HG02981 (cell line): ENCODE measurements around the gene ERMP1.

Experiments
- ATAC-seq: cut with Tn5 transposase; IDR thresholded peaks from one replicate; pipeline ENCODE4 v1.9.1; 2021; ENCODE audit warnings: mild to moderate bottlenecking, moderate library complexity; ENCODE audit not compliant: unreplicated experiment

The ERMP1 gene

DNA sequence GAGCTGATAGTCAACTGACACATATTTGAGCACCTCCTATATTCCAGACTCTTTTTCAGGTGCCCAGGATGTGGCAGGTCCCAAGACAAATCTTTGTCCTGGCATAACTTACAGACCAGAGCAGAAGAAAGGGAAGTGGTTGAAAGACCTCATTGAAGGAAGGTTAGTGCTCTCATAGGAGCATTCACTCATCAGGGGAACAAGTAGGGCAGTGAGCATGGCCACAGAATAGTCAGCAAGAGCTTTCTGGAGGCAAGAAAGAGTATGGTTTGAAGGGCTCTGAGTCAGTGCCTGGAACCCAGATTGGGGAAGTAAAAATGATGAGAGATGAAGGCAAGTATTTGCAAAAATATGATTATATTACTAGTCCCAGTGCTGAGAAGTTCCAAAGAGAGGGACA lies 25.0 kb upstream of the ERMP1 start:
- no peak for ATAC-seq

DNA sequence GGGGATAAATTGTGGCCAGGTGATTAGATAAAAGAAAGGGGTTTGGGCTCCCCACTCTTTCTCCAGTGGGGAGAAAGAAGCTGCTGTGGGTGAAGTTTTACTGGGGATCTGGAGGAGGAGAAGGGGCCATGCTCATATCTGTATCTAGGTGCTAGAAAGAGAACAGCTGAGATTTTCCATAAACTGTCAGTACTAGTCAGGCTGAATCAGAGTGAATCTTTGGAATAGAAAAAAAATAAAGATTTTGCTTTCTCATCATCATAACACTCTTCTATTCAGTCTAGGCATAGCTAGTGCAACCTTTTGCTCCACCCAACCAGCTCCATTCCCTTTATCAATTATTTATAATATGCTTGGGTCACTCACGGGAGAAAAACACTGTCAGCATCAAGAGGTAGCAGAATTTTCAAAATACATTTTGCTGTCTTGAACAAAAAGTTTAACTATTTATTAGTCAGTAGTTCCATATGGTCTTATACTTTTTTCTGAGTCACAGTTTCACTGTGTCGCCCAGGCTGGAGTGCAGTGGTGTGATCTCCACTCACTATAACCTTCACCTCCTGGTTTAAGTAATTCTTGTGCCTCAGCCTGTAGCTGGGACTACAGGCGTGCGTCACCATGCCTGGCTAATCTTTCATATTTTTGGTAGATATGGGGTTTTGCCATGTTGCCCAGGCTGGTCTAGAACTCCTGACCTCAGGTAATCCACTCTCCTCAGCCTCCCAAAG lies 21.3 kb upstream of the ERMP1 start:
- ATAC-seq = no peak

DNA sequence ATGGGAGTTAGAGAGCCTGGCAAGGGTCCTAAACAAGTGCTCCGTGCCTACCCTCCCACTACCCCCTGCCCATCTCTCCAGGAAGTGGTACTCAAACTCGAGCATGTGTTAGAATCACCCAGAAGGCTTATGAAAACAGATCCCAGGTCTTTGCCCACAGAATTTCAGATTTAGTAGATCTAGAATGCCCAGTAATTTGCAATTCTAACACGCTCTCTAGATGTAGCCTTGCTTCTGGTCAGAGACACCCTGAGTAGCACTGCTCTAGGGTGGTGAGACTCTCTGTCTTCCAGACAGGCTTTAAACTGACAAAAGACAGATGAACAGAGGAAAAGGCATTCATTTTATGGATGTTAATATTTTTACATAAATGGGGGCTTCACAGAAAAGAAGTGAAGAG lies 20.7 kb upstream of the ERMP1 start:
- ATAC-seq = no peak

DNA sequence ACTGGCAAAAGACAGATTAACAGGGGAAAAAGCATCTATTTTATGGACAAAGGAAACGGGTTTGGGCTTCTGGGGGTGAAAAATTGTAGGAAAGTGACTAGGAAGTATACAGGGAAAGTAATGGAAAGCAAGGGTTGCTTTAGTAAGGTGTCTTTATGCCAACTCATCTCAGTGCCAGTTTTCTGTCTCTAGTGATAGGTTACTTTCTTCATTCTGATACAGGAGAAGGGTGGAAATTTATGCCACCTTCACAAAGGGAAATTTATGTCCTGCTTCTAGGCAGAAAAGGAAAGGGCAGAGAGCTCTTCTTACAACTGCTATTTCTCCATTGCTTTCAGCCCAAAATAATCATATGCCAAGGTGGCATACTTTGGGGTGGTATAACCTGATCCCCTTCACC lies 20.1 kb upstream of the ERMP1 start:
- ATAC-seq = no peak

DNA sequence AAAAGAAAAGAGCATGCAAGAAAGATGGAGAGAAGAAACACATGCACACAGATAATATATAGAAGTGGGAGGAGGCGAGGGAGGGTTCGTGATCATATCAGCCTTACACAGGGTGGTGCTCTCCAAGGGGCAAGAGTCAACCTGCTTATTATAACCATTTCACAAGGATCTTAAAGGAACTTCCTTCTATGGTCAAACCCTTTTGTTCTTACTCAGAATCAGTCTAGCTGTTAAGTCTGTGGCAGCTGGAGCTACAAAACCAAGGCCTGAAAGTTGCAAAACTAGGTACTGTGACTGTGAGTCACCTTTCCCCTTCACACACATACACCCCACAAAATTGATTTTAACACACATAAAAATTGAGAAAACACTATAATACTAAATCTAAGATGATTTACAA lies 18.5 kb upstream of the ERMP1 start:
- ATAC-seq = peak; percentile 84

DNA sequence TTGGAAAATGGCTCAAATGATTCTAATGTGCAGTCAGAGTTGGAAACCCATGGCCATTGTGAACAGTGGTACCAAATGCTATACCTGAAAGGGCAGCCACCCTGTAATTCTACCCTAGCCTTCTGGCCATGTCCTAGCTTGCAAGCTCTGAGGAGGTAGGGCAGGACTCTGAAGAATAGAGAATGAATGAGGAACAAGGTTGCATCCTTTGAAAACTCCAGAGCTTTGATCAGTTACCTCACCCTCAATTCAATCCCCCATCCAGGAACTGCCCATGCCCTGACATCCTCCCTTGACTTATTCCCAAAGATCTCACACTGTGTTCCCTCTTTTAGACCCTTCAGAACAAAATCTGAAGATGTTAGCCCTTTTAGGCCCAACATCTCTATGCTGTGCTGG lies 17.8 kb upstream of the ERMP1 start:
- ATAC-seq = no peak

DNA sequence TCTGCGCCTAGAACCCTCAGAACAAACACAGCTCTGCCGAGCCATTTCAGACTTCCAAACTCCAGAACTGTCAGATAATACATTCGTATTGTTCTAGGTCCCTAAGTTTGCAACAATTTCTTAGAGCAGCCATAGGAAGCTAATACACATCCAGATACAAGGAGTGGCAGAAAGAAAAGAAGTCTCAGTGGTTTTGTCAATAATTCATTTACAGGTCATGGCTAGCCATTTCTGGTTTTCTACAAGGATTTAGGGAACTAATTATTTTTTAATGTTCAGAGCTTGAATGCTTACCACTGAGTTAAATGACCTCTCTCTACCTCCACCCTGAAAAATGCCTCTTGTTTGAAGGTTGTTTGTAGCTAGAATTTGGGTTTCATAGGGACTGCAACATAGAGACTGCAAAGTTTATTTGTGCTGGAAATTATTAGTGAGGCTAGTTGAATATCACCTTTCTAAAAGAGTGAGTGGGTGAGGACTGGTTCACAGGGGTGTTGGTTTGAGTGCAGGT lies 15.5 kb upstream of the ERMP1 start:
- ATAC-seq = peak; percentile 32

DNA sequence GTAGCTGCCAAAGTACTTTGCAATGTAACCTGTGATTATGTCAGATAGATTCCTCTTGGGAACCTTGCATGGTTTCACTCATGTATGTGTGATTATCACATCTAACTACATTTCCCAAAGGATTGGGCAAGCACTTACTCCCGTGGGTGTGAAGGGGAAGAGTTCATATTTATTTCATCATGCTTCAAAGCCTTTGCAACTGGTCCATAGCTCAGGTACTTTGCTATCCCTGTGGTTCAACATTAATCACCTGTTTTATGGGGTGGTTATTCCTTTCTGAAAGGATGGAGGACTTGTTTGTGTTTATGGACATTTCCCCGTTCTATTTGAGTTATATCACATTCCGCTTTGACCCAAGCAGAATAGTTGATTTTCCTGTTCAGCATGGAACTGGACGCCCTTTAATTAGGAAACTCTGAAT lies 13.6 kb upstream of the ERMP1 start:
- ATAC-seq = no peak

DNA sequence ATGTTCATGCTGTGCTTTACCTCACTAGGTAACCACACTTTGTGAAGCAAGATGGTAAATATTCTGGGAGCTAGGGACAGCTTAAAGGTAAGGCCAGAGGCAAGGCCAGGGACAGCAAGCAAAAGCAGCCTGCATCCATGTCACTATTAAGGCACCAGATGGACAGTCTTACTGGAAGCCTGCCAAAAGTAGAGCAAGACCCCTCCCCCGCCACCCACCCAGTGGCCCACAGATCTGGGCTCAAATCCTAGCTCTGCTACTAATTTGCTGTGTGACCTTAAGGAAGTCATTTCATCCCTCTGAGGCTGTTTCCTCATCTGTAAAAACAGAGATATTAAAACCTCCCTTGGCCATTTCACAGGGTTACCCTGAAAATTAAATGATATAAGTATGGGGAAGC lies 13.2 kb upstream of the ERMP1 start:
- ATAC-seq = no peak

DNA sequence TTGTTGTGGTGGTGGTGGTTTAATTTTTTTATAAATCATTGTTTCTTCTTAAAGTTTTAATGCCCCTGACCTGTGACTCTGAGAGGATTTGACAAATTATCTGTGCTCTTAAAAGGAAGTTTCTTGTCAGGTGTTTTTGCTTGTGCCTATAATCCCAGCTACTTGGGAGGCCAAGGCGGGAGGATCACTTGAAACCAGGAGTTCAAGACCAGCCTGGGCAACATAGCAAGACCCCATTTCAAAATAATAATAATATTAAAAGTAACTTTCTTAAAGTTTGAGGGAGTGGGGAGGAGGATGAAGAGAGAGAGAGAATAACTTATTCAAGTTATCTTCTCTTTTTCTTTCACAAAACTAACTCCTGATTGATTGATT lies 12.2 kb upstream of the ERMP1 start:
- no peak for ATAC-seq

DNA sequence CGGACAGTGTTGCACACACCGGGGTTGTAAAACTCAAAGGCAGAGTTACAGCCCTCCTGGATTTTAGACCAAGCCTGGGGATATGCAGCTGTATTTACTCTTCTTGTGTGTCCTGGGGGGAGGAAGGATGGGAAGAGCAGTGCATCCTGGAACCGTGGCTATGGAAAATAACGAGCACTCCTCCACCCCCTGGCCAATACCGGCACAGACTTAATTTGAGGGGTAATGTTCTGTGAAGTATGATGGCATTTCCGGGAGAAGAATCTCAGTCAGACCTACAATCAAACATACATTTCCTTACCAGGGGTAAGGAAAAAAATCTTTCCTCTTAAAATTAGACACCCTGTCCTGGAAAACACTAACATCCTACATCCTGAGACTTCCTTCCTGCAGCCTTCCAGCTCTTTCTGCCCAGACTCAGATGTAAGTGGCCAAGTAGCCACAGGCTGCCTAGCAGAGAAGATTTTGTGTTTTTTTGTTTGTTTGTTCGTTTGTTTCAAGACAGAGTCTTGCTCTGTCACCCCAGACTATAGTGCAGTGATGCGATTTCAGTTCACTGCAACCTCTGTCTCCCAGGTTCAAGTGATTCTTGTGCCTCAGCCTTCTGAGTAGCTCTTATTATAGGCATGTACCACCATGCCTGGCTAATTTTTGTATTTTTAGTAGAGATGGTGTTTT lies 11.0 kb upstream of the ERMP1 start:
- no peak for ATAC-seq

DNA sequence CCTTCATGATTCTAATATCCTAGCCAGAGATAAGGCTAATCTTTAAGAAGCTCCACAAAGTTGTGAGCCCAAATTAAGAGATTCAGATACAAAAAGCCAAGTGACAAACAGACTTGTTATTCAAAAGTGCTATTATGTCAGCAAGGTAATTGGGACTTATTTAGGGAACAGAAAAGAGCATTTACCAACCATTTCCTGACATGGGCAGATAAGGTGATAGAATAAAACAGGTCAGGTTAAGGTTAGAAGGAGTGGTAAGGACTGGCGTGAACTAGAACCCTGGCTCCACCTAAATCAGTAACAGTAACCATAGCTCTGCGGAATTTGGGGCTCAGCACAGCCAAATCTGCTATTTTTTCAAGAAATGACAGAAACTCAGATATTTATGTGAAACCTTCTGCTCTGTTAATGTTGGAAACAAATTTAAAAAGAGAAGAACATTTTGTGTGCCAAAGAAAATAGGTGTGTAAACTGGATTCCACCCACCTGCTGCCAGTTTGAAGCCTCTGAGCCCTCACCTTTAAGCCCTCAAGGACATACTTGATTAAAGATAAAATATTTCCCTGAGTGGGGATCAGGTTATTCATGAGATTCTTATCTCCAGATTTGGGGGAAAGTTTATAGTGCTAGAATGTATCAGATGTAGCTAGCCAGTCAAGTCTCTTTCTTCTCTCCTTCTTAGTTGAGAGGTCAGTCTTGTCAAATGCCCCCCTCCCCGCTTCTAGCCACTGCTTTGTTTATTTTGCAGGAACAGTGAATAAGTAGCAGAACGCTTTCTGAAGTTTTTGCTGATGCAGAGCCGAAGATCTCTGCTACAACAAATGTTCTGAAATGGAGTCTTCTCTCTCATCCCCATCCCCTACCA lies 10.2 kb upstream of the ERMP1 start:
- ATAC-seq = no peak

DNA sequence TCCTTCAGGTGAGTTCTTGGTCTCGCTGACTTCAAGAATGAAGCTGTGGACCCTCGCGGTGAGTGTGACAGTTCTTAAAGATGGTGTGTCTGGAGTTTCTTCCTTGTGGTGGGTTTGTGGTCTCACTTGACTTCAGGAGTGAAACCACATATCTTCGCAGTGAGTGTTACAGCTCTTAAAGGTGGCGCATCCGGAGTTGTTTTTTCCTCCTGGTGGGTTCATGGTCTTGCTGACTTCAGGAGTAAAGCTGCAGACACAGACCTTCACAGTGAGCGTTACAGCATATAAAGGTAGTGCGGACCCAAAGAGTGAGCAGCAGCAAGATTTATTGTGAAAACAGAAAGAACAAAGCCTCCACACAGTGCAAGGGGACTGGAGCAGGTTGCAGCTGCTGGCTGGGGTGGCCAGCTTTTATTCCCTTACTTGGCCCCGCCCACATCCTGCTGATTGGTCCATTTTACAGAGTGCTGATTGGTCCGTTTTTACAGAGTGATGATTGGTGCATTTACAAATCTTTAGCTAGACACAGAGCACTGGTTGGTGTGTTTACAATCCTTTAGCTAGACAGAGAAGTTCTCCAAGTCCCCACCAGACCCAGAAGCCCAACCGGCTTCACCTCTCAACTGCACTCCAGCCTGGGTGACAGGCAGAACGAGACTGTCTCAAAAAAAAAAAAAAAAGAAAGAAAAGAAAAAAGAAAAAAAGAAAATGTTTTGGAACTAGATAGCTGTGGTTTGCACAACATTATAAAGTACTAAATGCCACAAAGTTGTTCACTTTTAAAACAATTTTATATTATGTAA lies 9.1 kb upstream of the ERMP1 start:
- ATAC-seq = no peak

DNA sequence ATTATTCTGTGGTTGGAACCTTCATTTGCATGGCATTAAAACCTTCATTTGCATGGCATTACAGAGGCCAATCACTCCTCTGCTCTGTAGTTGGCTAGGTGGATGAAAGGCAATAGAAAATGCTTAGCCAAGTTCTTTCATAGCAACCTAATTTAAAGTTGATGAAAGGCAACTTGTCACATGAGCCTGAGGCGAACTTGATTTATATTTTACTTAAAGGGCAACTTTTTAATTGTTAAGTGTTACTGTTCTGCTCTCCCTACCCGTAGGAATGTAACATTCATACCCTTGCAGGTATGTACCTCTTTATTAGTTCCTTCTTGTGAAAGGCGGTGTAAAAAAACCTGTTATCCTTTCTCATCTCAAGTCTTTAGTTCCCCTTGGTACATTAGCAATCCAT lies 7.9 kb upstream of the ERMP1 start:
- ATAC-seq = no peak

DNA sequence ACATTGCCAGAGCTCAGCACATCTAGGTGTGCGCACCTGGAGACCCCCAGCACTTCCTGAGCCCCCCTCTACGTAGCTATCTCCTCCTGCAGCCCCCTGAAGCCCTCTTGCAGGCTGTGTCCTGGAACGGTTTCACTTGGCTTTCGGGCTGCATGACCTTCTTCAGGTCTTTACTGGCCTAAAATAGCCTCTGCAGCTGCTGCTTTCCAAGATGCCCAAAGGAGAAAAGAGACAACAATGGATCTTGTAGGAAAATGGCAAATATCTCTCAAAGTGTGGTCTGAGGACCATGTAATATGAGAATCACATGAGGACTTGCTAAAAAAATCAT lies 6.6 kb upstream of the ERMP1 start:
- ATAC-seq = no peak

DNA sequence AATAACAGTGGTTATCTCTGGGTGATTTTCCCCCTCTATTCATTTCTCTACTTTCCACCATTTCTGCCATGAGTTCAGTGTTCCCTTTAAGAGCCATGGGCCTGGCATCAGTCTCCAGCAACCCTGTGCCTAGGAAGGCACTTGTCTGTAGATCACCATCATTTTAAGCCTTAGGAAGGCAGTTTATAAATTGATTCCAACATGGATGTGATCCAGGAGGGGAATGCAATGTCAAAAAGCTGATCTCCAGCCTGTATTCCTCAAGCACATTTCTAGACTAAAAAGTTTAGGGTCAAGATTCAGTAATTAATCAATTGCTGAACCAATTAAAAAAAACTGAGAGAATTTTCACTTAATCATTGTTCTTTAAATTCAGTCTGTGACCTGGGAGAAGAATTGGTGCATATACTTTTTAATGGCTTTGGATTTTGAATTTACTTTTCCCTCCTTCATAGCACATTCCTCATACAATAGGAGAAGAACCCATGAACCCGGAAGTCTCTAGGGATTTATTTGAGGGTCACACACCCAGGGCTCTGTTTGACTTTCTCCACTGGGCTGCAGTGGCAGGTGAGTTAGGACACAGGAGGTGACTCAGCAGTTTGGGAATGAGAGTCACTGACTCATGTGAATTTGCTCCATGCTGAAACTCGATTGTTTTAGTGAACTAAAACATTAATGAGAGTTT lies 6.1 kb upstream of the ERMP1 start:
- no peak for ATAC-seq

DNA sequence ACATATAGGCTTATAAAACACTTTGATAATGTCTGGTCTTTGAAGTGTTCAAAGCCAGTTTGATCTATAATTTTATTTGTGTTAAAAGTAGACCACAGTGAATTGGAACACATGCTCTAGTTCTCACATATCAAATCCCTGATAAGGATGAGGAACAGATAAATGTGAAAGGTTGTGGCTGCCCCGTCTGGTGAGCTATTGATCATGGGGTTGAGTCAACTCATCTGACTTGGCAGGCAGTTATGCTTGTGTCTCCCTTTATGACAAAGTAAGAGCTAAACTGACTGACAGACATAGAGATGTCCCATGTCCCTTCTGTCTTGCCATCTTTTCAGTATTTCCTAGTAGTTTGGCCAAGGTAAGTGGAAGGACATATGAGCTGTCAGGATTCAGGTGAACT lies 2.9 kb upstream of the ERMP1 start:
- ATAC-seq = no peak

DNA sequence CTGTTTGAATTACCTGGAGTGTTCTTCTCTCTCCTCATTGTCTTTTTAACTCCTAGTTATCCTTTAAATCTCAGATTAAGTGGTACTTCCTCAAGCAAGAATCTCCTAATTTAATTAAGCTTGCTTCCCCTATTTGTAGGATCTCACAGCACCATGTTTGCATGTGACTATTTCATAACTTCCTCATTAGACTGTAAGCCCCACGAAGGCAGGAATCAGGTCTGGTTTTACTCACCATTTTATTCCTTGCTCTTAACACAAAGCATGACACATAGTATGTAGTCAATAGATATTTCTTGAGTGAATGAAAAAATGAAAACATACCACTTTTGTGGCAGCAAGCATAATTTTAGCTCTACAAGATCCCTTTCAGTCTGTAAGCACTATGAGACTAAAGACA lies 1.3 kb upstream of the ERMP1 start:
- no peak for ATAC-seq

DNA sequence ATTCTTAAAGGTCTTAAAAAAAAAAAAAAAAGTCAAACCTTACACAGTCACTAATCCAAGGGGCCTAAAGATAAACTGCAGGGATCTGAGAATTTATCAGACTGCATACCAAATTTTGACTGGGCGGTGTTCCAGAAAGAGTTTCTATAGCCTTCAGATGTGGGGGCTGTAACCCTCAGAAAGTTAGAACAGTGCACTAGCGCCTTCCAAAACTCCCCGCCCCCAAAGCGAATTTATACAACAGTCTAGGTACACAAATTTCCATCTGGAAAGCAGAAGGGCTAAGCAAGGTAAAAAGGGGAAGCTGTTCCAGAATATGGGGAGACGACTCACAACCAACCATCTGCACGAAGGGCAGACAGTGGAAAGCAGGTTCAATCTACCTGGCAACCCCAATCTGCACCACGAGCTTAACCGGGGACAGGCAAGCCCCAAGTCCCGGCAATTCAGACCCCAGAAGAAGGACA lies 813 bp downstream of the ERMP1 start:
- peak; percentile 19 for ATAC-seq

DNA sequence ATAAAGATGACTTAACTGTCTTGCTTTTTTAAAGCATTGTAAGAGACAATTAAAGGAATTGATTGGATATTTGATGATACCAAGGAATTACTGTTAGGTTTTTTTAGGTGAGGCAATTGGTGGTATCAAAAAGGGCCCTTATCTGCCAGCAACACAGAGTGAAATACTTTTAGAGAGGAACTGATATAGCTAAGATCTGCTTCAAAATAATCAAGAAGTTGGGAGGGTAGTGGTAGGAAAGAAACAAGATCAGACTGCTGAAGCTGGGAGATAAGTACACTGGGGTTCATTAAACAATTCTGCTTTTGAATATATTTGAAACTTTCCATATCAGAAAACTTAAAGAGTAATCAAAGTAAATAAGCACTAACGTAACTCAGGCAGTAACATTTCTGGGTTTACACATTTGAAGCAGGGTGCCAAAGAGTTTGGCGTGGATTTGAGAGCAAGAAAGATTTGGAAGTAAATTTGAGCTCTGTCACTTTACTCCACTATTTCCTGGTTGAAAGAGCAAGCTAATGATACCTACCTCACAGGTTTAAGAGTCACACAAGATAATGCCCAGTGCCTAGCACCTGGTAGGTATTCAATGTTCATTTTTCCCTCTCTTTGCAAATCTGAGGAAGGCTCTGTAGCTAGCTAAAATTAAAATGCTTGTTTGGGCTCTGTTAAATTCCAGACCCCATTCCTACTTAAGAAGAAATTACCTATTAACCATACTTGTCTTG lies 6.9 kb downstream of the ERMP1 start:
- no peak for ATAC-seq
